ENCODE data around the gene SLC22A12. TPM values are rescaled to one million over a fixed set of nuclear protein-coding genes. Genes with fewer than 3 reads are reported as not detected.

Gene SLC22A12
- total and polyA plus RNA-seq, 2 experiments from 2014 or later: not detected

DNA sequence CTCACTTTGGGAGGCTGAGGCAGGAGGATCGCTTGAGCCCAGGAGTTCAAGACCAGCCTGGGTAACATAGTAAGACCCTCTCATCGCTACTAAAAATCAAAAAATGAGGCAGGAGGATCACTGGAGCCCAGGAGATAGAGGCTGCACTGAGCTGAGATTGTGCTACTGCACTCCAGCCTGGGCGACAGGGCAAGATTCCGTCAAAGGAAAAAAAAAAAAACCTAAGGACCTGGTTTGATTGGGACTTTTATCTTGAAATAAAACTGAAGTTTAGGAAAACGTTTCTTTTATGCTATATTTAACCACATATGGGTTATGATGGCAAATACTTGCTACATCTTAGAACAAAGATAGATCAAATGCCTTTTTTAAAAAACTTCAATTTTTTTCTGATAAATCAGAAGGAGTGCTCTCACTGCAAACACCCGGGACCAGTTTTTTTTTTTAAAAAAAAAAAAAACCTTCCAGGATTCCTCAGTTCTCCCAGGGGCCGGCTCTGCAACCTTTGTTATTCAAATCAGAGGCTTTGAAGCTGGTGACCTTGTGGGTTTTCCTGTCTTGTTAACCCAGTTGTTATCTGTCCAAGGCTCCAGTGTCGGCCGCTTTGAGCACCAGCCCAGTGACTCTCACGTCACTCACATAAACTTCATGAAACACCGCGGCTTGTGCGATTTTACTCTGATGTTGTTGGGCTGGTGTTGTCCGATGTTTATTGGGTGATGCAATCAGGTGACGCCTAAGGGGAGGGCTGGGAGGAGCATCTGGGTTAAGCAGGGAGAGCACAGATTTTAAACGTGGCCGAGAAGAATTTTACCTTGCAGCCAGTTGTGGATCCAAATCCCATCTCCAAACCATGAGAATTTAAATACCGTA lies 24.7 kb upstream of the SLC22A12 start:
- H3K4me1 ChIP-seq (ENCODE audit: insufficient read depth): peaks cover 14% of the 10 kb centered on the region; the same call in 1 of the 2 replicates
- H3K4me3 ChIP-seq: peak overlapping the region; percentile 22
- Mint-ChIP-seq H3K36me3 (ENCODE audit: low read depth) (no peaks in the 10 kb centered on the region; the same call in 2 of the 3 replicates), H3K4me1 (peaks cover 22% of the 10 kb centered on the region), H3K4me3 (peak overlapping the region; percentile 66), H3K27ac (peak overlapping the region; percentile 97), H3K9me3 (no peaks in the 10 kb centered on the region), H3K27me3 (ENCODE audit: insufficient read depth, low read depth, poor library complexity) (peaks cover 6% of the 10 kb centered on the region)
- no peak overlapping the region; the same call in 1 of the 2 replicates for H2AFZ ChIP-seq
- 0 out of 2 replicates have a peak, but pooled peaks cover 3% of the 10 kb centered on the region for H3F3A ChIP-seq (replicated peaks; ENCODE audit: low read depth)
- H4K20me1 ChIP-seq (replicated peaks; ENCODE audit: insufficient read depth): no peaks in the 10 kb centered on the region
- peak overlapping the region; percentile 40 for H3K4me2 ChIP-seq
- TF ChIP-seq EZH2phosphoT487 (IDR thresholded peaks at IDR 0.05; ENCODE audit: unreplicated experiment) (no peak), ZNF114 (CRISPR knock-in tag; IDR thresholded peaks at IDR 0.05) (no peak), STAT1 (IDR thresholded peaks at IDR 0.05; ENCODE audit: unreplicated experiment) (no peak), JUNB (IDR thresholded peaks at IDR 0.05; ENCODE audit: unreplicated experiment) (no peak), CREB1 (CRISPR knock-in tag; IDR thresholded peaks at IDR 0.05; ENCODE audit: low read depth) (peak; percentile 43; the same call in 1 of the 2 replicates), ZNF331 (CRISPR knock-in tag; IDR thresholded peaks at IDR 0.05; ENCODE audit: low read depth) (no peak), EZH2 (IDR thresholded peaks at IDR 0.05; ENCODE audit: low read depth, unreplicated experiment) (no peak), POLR2AphosphoS5 (IDR thresholded peaks at IDR 0.05; ENCODE audit: low read depth) (peak; percentile 15; the same call in 1 of the 2 replicates), NANOG (IDR thresholded peaks at IDR 0.05; ENCODE audit: borderline replicate concordance) (no peak)
- TF ChIP-seq, protein P1, sequence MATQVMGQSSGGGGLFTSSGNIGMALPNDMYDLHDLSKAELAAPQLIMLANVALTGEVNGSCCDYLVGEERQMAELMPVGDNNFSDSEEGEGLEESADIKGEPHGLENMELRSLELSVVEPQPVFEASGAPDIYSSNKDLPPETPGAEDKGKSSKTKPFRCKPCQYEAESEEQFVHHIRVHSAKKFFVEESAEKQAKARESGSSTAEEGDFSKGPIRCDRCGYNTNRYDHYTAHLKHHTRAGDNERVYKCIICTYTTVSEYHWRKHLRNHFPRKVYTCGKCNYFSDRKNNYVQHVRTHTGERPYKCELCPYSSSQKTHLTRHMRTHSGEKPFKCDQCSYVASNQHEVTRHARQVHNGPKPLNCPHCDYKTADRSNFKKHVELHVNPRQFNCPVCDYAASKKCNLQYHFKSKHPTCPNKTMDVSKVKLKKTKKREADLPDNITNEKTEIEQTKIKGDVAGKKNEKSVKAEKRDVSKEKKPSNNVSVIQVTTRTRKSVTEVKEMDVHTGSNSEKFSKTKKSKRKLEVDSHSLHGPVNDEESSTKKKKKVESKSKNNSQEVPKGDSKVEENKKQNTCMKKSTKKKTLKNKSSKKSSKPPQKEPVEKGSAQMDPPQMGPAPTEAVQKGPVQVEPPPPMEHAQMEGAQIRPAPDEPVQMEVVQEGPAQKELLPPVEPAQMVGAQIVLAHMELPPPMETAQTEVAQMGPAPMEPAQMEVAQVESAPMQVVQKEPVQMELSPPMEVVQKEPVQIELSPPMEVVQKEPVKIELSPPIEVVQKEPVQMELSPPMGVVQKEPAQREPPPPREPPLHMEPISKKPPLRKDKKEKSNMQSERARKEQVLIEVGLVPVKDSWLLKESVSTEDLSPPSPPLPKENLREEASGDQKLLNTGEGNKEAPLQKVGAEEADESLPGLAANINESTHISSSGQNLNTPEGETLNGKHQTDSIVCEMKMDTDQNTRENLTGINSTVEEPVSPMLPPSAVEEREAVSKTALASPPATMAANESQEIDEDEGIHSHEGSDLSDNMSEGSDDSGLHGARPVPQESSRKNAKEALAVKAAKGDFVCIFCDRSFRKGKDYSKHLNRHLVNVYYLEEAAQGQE (IDR thresholded peaks at IDR 0.05; ENCODE audit: unreplicated experiment): no peak
- TF ChIP-seq, protein P2, sequence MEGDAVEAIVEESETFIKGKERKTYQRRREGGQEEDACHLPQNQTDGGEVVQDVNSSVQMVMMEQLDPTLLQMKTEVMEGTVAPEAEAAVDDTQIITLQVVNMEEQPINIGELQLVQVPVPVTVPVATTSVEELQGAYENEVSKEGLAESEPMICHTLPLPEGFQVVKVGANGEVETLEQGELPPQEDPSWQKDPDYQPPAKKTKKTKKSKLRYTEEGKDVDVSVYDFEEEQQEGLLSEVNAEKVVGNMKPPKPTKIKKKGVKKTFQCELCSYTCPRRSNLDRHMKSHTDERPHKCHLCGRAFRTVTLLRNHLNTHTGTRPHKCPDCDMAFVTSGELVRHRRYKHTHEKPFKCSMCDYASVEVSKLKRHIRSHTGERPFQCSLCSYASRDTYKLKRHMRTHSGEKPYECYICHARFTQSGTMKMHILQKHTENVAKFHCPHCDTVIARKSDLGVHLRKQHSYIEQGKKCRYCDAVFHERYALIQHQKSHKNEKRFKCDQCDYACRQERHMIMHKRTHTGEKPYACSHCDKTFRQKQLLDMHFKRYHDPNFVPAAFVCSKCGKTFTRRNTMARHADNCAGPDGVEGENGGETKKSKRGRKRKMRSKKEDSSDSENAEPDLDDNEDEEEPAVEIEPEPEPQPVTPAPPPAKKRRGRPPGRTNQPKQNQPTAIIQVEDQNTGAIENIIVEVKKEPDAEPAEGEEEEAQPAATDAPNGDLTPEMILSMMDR (conservative IDR thresholded peaks at IDR 0.05; ENCODE audit: low read depth in 2 of 2): no peak
- TF ChIP-seq, protein P3, sequence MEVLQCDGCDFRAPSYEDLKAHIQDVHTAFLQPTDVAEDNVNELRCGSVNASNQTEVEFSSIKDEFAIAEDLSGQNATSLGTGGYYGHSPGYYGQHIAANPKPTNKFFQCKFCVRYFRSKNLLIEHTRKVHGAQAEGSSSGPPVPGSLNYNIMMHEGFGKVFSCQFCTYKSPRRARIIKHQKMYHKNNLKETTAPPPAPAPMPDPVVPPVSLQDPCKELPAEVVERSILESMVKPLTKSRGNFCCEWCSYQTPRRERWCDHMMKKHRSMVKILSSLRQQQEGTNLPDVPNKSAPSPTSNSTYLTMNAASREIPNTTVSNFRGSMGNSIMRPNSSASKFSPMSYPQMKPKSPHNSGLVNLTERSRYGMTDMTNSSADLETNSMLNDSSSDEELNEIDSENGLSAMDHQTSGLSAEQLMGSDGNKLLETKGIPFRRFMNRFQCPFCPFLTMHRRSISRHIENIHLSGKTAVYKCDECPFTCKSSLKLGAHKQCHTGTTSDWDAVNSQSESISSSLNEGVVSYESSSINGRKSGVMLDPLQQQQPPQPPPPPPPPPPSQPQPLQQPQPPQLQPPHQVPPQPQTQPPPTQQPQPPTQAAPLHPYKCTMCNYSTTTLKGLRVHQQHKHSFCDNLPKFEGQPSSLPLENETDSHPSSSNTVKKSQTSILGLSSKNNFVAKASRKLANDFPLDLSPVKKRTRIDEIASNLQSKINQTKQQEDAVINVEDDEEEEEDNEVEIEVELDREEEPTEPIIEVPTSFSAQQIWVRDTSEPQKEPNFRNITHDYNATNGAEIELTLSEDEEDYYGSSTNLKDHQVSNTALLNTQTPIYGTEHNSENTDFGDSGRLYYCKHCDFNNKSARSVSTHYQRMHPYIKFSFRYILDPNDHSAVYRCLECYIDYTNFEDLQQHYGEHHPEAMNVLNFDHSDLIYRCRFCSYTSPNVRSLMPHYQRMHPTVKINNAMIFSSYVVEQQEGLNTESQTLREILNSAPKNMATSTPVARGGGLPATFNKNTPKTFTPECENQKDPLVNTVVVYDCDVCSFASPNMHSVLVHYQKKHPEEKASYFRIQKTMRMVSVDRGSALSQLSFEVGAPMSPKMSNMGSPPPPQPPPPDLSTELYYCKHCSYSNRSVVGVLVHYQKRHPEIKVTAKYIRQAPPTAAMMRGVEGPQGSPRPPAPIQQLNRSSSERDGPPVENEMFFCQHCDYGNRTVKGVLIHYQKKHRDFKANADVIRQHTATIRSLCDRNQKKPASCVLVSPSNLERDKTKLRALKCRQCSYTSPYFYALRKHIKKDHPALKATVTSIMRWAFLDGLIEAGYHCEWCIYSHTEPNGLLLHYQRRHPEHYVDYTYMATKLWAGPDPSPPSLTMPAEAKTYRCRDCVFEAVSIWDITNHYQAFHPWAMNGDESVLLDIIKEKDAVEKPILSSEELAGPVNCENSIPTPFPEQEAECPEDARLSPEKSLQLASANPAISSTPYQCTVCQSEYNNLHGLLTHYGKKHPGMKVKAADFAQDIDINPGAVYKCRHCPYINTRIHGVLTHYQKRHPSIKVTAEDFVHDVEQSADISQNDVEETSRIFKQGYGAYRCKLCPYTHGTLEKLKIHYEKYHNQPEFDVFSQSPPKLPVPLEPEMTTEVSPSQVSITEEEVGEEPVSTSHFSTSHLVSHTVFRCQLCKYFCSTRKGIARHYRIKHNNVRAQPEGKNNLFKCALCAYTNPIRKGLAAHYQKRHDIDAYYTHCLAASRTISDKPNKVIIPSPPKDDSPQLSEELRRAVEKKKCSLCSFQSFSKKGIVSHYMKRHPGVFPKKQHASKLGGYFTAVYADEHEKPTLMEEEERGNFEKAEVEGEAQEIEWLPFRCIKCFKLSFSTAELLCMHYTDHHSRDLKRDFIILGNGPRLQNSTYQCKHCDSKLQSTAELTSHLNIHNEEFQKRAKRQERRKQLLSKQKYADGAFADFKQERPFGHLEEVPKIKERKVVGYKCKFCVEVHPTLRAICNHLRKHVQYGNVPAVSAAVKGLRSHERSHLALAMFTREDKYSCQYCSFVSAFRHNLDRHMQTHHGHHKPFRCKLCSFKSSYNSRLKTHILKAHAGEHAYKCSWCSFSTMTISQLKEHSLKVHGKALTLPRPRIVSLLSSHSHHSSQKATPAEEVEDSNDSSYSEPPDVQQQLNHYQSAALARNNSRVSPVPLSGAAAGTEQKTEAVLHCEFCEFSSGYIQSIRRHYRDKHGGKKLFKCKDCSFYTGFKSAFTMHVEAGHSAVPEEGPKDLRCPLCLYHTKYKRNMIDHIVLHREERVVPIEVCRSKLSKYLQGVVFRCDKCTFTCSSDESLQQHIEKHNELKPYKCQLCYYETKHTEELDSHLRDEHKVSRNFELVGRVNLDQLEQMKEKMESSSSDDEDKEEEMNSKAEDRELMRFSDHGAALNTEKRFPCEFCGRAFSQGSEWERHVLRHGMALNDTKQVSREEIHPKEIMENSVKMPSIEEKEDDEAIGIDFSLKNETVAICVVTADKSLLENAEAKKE (CRISPR knock-in tag; IDR thresholded peaks at IDR 0.05): no peak
- TF ChIP-seq, protein P4, sequence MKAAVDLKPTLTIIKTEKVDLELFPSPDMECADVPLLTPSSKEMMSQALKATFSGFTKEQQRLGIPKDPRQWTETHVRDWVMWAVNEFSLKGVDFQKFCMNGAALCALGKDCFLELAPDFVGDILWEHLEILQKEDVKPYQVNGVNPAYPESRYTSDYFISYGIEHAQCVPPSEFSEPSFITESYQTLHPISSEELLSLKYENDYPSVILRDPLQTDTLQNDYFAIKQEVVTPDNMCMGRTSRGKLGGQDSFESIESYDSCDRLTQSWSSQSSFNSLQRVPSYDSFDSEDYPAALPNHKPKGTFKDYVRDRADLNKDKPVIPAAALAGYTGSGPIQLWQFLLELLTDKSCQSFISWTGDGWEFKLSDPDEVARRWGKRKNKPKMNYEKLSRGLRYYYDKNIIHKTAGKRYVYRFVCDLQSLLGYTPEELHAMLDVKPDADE (IDR thresholded peaks at IDR 0.05): no peak
- 0 out of 2 replicates have a peak, but pooled peaks cover 3% of the 10 kb centered on the region for H3K9me2 ChIP-seq (ENCODE audit: insufficient read depth)
- H3K79me2 ChIP-seq (replicated peaks; ENCODE audit: insufficient read depth): no peaks in the 10 kb centered on the region
- no peaks in the 10 kb centered on the region for H3K27me3 ChIP-seq (ENCODE audit: insufficient read depth)
- ATAC-seq (peak; percentile 42), DNase-seq (ENCODE audit: low spot score) (peak; percentile 90)
- H3K36me3 ChIP-seq (ENCODE audit: insufficient read depth): no peaks in the 10 kb centered on the region
- H3K27ac ChIP-seq (ENCODE audit: low read depth): peak overlapping the region; percentile 36
